Left ventricle myocardium inferior (tissue), 1 donor: ENCODE results near the gene KAZN. TPM values are rescaled to one million over a fixed set of nuclear protein-coding genes. Genes with fewer than 3 reads are reported as not detected.

ENCODE experiments used
- DNase-seq: peaks from one replicate; pipeline ENCODE4 v3.0.0-alpha.2; 2020
- H3K27ac ChIP-seq: fragments of 200-600 bp; replicated peaks from 2 replicates; pipeline ENCODE4 v1.8.0; 2021
- H3K27me3 ChIP-seq: fragments of 200-600 bp; 2 replicates; pipeline ENCODE4 v1.8.0; 2021; ENCODE audit warnings: low read depth
- H3K36me3 ChIP-seq: fragments of 200-600 bp; 2 replicates; pipeline ENCODE4 v1.8.0; 2021
- H3K4me1 ChIP-seq: fragments of 200-600 bp; 2 replicates; pipeline ENCODE4 v1.8.0; 2021
- H3K4me3 ChIP-seq: fragments of 200-600 bp; 2 replicates; pipeline ENCODE4 v1.8.0; 2021; ENCODE audit warnings: mild to moderate bottlenecking, moderate library complexity
- H3K9me3 ChIP-seq: fragments of 200-600 bp; replicated peaks from 2 replicates; pipeline ENCODE4 v1.8.0; 2021
- intact Hi-C: fragments of 100-400 bp; cut with micrococcal nuclease; formaldehyde crosslinking; loops from one replicate; pipeline ENCODE4 v1.11.0; 2022
- total RNA-seq: library from RNA; stranded (reverse); fragmentation: NEBNext Ultra II Directional; extraction: Animal tissue kit (Norgen Biotek cat#: 25700); gene quantifications from one replicate; pipeline ENCODE4 v1.2.1, GENCODE V29; 2021
- TF ChIP-seq, protein P1 (sequence below): fragments of 200-600 bp; IDR thresholded peaks from 2 replicates; pipeline ENCODE4 v1.8.0; 2021; ENCODE audit warnings: antibody characterized with exemption, mild to moderate bottlenecking, borderline replicate concordance
- donor health status: DM: no; HTN: yes; CAD: no; lungs with severe emphysema.

KAZN gene
- total RNA-seq, 1 donor from 2014 or later, result 2.2 TPM

DNA sequence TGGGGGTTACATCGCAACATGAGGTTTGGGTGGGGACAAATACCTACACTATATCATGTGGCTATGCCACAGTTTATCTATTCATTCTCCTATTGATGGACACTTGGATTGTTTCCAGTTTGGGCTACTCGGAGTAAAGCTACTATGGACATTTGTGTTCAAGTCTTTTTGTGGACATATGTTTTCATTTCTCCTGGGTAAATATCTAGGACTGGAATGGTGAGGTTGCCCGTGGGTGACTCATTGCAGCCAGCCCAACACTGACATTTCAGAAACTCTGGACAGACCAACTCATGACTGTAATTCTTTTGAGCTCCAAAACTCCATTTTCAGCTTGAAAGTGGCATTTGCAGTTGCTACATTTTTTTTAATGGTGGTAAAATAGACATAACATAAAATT lies 82.7 kb downstream of the KAZN start:
- Histone ChIP-seq H3K4me1 (no peaks in the 10 kb centered on the region), H3K9me3 (peaks cover 24% of the 10 kb centered on the region), H3K36me3 (no peaks in the 10 kb centered on the region), H3K27me3 (peaks cover 68% of the 10 kb centered on the region), H3K4me3 (no peak overlapping the region), H3K27ac (no peak overlapping the region)
- TF ChIP-seq, protein P1, sequence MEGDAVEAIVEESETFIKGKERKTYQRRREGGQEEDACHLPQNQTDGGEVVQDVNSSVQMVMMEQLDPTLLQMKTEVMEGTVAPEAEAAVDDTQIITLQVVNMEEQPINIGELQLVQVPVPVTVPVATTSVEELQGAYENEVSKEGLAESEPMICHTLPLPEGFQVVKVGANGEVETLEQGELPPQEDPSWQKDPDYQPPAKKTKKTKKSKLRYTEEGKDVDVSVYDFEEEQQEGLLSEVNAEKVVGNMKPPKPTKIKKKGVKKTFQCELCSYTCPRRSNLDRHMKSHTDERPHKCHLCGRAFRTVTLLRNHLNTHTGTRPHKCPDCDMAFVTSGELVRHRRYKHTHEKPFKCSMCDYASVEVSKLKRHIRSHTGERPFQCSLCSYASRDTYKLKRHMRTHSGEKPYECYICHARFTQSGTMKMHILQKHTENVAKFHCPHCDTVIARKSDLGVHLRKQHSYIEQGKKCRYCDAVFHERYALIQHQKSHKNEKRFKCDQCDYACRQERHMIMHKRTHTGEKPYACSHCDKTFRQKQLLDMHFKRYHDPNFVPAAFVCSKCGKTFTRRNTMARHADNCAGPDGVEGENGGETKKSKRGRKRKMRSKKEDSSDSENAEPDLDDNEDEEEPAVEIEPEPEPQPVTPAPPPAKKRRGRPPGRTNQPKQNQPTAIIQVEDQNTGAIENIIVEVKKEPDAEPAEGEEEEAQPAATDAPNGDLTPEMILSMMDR, result no peak
- DNase-seq, result no peak
- intact Hi-C loops, result no loop called here

DNA sequence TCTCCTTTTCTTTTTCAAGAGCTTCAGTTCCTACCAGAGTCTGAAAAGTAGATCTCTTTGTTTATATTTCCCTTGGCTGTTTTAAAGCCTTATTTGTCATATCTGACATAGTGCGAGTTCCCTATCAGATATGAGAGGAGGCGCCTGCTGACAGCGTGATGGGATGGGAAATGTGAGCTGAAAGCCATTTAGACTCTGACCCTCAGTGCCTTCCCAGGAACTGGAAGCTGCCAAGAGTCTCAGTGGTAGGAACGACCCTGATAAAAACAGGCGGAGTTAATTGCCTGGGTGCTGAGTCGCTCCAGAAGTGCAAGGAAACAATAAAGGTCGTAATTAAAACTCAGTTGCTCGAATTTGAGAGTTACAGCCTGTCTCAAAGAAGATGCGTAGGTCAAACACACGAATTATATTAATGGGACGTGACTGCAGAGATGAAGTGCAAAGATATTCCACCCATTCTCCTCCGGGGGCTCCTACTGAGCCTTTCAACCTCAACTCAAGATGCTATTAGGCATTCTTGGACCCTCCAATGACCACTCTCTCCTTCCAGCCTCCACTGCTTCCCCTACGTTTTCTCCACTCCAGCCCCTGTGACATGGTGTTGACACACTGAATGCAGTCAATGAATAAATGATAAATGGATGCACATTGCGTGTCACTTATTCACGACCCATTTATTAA lies 84.6 kb downstream of the KAZN start:
- TF ChIP-seq, protein P1, result no peak
- no peak for DNase-seq
- Histone ChIP-seq H3K4me3 (no peak overlapping the region), H3K27ac (no peak overlapping the region), H3K9me3 (peaks cover 14% of the 10 kb centered on the region), H3K27me3 (peaks cover 67% of the 10 kb centered on the region), H3K4me1 (no peaks in the 10 kb centered on the region), H3K36me3 (no peaks in the 10 kb centered on the region)
- intact Hi-C loops, result no loop called here

DNA sequence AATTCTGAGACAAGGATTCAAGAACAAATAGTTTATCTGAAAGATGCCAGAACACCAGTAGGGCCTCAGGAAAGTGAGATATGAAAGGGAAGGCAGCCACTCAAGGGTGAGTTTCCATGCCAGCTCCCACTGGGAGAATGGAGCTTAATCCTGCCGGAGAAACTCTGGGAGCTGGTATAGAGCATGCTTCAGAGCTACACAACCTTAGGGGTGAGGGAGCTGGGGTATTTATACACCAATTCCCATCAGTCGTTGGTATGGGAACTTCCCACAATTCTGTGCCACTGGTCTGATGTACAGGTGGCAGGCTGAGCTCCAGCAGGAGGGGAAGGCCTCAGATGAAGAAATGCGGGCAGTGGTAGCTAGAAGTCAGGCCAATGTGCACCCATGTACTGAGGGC lies 86.6 kb downstream of the KAZN start:
- H3K4me3 ChIP-seq, result no peak overlapping the region
- H3K27me3 ChIP-seq, result peaks cover 74% of the 10 kb centered on the region
- peaks cover 14% of the 10 kb centered on the region for H3K9me3 ChIP-seq
- no peak overlapping the region for H3K27ac ChIP-seq
- intact Hi-C loops, result no loop called here
- no peak for DNase-seq
- TF ChIP-seq, protein P1, result no peak
- no peaks in the 10 kb centered on the region for H3K4me1 ChIP-seq
- H3K36me3 ChIP-seq, result no peaks in the 10 kb centered on the region

DNA sequence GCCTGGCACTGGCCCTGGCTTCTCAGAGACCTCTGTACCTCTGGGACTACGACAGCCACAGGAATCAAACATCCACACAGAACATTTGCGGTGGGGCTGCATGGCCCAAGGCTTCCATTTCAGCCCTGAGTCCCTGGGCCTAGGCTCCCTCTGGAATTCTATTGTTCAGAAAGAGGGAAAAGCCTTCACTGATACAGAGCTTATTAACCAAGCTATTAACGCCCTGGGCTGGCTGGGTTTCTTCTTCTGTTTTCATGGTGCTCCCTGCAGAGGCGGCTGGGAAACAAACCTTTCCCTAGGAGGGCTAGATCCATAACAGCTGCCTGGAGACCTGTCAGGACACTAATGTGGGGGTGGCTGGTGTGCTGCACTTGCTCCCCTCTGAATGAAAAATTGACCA lies 88.2 kb downstream of the KAZN start:
- H3K27me3 ChIP-seq, result peaks cover 89% of the 10 kb centered on the region
- H3K36me3 ChIP-seq, result no peaks in the 10 kb centered on the region
- intact Hi-C loops, result no loop called here
- no peak overlapping the region for H3K4me3 ChIP-seq
- no peak for DNase-seq
- TF ChIP-seq, protein P1, result no peak
- no peak overlapping the region for H3K27ac ChIP-seq
- no peaks in the 10 kb centered on the region for H3K4me1 ChIP-seq
- H3K9me3 ChIP-seq, result peaks cover 14% of the 10 kb centered on the region

DNA sequence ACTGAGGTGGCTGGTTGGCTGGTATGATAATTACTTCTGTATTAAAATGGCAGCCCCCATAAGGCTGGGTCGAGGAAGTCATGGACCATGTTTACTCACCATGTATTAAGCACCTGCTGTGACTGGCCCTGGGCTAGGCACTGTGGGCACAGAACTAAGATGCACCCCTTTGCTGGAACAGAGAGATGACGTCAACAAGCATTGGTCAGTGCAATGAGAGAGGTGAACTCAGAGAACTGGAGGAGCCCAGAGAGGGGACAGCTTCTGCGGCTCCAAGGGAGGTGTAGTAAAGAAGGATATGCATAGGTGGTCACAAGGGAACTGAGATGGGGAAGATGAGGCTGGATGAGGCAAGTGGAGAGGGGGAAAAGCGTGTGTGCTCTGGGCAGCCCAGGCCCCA lies 88.7 kb downstream of the KAZN start:
- Histone ChIP-seq H3K9me3 (peaks cover 14% of the 10 kb centered on the region), H3K27ac (no peak overlapping the region), H3K27me3 (peaks cover 92% of the 10 kb centered on the region), H3K4me3 (no peak overlapping the region), H3K36me3 (no peaks in the 10 kb centered on the region), H3K4me1 (no peaks in the 10 kb centered on the region)
- no peak for DNase-seq
- TF ChIP-seq, protein P1, result no peak
- intact Hi-C loops, result no loop called here
